ENCODE results near the gene ARHGEF17. TPM values are rescaled to one million over a fixed set of nuclear protein-coding genes. Genes with fewer than 3 reads are reported as not detected.

Gene ARHGEF17
- polyA plus RNA-seq, 1 donor (not counting 4 experiments of a cell fraction or from before 2014, with no cell fraction given): 5.1 TPM

DNA sequence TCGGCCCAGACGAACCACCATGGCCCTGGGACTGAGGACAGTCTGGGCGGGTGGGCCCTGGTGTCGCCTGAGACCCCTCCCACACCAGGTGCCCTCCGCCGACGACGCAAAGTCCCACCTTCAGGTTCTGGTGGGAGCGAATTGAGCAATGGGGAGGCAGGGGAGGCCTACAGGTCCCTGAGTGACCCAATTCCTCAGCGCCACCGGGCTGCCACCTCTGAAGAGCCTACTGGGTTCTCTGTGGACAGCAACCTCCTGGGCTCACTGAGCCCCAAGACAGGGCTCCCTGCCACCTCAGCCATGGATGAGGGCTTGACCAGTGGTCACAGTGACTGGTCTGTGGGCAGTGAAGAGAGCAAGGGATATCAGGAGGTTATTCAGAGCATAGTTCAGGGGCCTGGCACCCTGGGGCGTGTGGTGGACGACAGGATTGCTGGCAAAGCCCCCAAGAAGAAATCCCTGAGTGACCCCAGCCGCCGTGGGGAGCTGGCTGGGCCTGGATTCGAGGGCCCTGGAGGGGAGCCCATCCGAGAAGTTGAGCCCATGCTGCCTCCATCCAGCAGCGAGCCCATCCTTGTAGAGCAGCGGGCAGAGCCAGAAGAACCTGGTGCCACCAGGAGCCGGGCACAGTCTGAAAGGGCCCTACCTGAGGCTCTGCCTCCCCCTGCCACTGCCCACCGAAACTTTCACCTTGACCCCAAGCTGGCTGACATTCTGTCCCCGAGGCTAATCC is 2.8 kb downstream of the ARHGEF17 start:
- peaks cover 0 to 3% of the 10 kb centered on the region in 2 experiments for H3K36me3 ChIP-seq (ENCODE audit: control insufficient read depth in 2 of 2, extremely low read depth in 1 of 2, insufficient read depth in 2 of 2, low read length in 2 of 2)
- H3K79me2 ChIP-seq (ENCODE audit: control insufficient read depth, insufficient read depth, low read length): peaks cover 5% of the 10 kb centered on the region
- DNase-seq (ENCODE audit: low read depth, low spot score) (no peak), FAIRE-seq (no peak)
- H2AFZ ChIP-seq (ENCODE audit: control insufficient read depth, low read length): no peak overlapping the region
- no peak overlapping the region for H3K27ac ChIP-seq (ENCODE audit: control insufficient read depth, insufficient read depth, low read length)
- TF ChIP-seq EZH2 (IDR thresholded peaks at IDR 0.05; ENCODE audit: low read length): no peak
- TF ChIP-seq, protein P1, sequence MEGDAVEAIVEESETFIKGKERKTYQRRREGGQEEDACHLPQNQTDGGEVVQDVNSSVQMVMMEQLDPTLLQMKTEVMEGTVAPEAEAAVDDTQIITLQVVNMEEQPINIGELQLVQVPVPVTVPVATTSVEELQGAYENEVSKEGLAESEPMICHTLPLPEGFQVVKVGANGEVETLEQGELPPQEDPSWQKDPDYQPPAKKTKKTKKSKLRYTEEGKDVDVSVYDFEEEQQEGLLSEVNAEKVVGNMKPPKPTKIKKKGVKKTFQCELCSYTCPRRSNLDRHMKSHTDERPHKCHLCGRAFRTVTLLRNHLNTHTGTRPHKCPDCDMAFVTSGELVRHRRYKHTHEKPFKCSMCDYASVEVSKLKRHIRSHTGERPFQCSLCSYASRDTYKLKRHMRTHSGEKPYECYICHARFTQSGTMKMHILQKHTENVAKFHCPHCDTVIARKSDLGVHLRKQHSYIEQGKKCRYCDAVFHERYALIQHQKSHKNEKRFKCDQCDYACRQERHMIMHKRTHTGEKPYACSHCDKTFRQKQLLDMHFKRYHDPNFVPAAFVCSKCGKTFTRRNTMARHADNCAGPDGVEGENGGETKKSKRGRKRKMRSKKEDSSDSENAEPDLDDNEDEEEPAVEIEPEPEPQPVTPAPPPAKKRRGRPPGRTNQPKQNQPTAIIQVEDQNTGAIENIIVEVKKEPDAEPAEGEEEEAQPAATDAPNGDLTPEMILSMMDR (optimal IDR thresholded peaks at IDR 0.05 in 1 of 3, IDR thresholded peaks at IDR 0.05 in 1 of 3, conservative IDR thresholded peaks at IDR 0.05 in 1 of 3; ENCODE audit: extremely low read depth in 1 of 3, insufficient read depth in 2 of 3, low read length in 3 of 3): no peak
- dilution Hi-C loops (cut with MboI; ENCODE audit: extremely low pct_ligation_motif_present, low sequenced_read_pairs): no loop called here
- H3K9me1 ChIP-seq (ENCODE audit: control insufficient read depth, extremely low read depth, insufficient read depth, low read length): no peaks in the 10 kb centered on the region
- no peaks in the 10 kb centered on the region for H4K20me1 ChIP-seq (ENCODE audit: control insufficient read depth, extremely low read depth, insufficient read depth, low read length)
- H3K4me2 ChIP-seq (ENCODE audit: control insufficient read depth, extremely low read depth, insufficient read depth, low read depth, low read length): no peak overlapping the region
- no peaks in the 10 kb centered on the region for H3K27me3 ChIP-seq (ENCODE audit: control insufficient read depth, extremely low read depth, insufficient read depth, low read length)
- H3K9me3 ChIP-seq (ENCODE audit: control insufficient read depth, low read depth, low read length): no peaks in the 10 kb centered on the region
- peaks cover 16% of the 10 kb centered on the region for H3K4me1 ChIP-seq (ENCODE audit: control insufficient read depth, extremely low read depth, insufficient read depth, low read length)
- no peak overlapping the region for H3K9ac ChIP-seq (ENCODE audit: control insufficient read depth, extremely low read depth, insufficient read depth, low read length)
- no peak overlapping the region for H3K4me3 ChIP-seq (ENCODE audit: control insufficient read depth in 2 of 3, extremely low read depth in 1 of 3, insufficient read depth in 2 of 3, low read depth in 1 of 3, low read length in 3 of 3)

DNA sequence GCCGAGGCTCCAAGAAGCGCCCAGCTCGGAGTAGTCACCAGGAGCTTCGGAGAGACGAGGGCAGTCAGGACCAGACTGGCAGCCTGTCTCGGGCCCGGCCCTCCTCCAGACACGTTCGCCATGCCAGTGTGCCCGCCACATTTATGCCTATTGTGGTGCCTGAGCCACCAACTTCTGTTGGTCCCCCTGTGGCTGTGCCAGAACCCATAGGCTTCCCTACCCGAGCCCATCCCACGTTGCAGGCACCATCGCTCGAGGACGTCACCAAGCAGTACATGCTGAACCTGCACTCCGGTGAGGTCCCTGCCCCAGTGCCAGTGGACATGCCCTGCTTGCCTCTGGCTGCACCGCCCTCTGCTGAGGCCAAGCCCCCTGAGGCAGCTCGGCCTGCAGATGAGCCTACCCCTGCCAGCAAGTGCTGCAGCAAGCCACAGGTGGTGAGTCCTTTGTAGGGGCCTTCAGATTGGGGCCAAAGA is 3.4 kb downstream of the ARHGEF17 start:
- no peak for DNase-seq (ENCODE audit: low read depth, low spot score)
- H3K4me3 ChIP-seq (ENCODE audit: control insufficient read depth in 2 of 3, extremely low read depth in 1 of 3, insufficient read depth in 2 of 3, low read depth in 1 of 3, low read length in 3 of 3): no peak overlapping the region
- peaks cover 5% of the 10 kb centered on the region for H3K79me2 ChIP-seq (ENCODE audit: control insufficient read depth, insufficient read depth, low read length)
- no peak overlapping the region for H3K9ac ChIP-seq (ENCODE audit: control insufficient read depth, extremely low read depth, insufficient read depth, low read length)
- H3K9me1 ChIP-seq (ENCODE audit: control insufficient read depth, extremely low read depth, insufficient read depth, low read length): no peaks in the 10 kb centered on the region
- dilution Hi-C loops (cut with MboI; ENCODE audit: extremely low pct_ligation_motif_present, low sequenced_read_pairs): no loop called here
- H3K9me3 ChIP-seq (ENCODE audit: control insufficient read depth, low read depth, low read length): no peaks in the 10 kb centered on the region
- H3K36me3 ChIP-seq (ENCODE audit: control insufficient read depth in 2 of 2, extremely low read depth in 1 of 2, insufficient read depth in 2 of 2, low read length in 2 of 2): peaks cover 0 to 3% of the 10 kb centered on the region in 2 experiments
- TF ChIP-seq, protein P1 (optimal IDR thresholded peaks at IDR 0.05 in 1 of 3, IDR thresholded peaks at IDR 0.05 in 1 of 3, conservative IDR thresholded peaks at IDR 0.05 in 1 of 3; ENCODE audit: extremely low read depth in 1 of 3, insufficient read depth in 2 of 3, low read length in 3 of 3): no peak
- no peak for TF ChIP-seq EZH2 (IDR thresholded peaks at IDR 0.05; ENCODE audit: low read length)
- H4K20me1 ChIP-seq (ENCODE audit: control insufficient read depth, extremely low read depth, insufficient read depth, low read length): no peaks in the 10 kb centered on the region
- peaks cover 16% of the 10 kb centered on the region for H3K4me1 ChIP-seq (ENCODE audit: control insufficient read depth, extremely low read depth, insufficient read depth, low read length)
- H3K27me3 ChIP-seq (ENCODE audit: control insufficient read depth, extremely low read depth, insufficient read depth, low read length): no peaks in the 10 kb centered on the region
- no peak overlapping the region for H2AFZ ChIP-seq (ENCODE audit: control insufficient read depth, low read length)
- FAIRE-seq: no peak
- H3K27ac ChIP-seq (ENCODE audit: control insufficient read depth, insufficient read depth, low read length): no peak overlapping the region
- no peak overlapping the region for H3K4me2 ChIP-seq (ENCODE audit: control insufficient read depth, extremely low read depth, insufficient read depth, low read depth, low read length)

Measured in keratinocyte (primary cell).